Endothelial cell (in vitro differentiated cells): ENCODE measurements around the gene CACNA1C. TPM values are rescaled to one million over a fixed set of nuclear protein-coding genes. Genes with fewer than 3 reads are reported as not detected.

Source experiments
- DNase-seq: peaks from one replicate; pipeline ENCODE4 v3.0.0; 2021; ENCODE audit warnings: low spot score
- H3K27ac Mint-ChIP-seq: one replicate; pipeline ENCODE4 v1.8.0; 2021; ENCODE audit warnings: mixed read lengths, inconsistent platforms; ENCODE audit not compliant: unreplicated experiment
- H3K27me3 Mint-ChIP-seq: one replicate; pipeline ENCODE4 v1.8.0; 2021; ENCODE audit warnings: mild to moderate bottlenecking, moderate library complexity, mixed read lengths, inconsistent platforms; ENCODE audit not compliant: unreplicated experiment
- H3K36me3 Mint-ChIP-seq: one replicate; pipeline ENCODE4 v1.8.0; 2021; ENCODE audit warnings: mild to moderate bottlenecking, low read depth, mixed read lengths, inconsistent platforms; ENCODE audit not compliant: unreplicated experiment
- H3K4me1 Mint-ChIP-seq: one replicate; pipeline ENCODE4 v1.8.0; 2021; ENCODE audit warnings: mild to moderate bottlenecking, mixed read lengths, inconsistent platforms; ENCODE audit not compliant: unreplicated experiment
- H3K4me3 Mint-ChIP-seq: one replicate; pipeline ENCODE4 v1.8.0; 2021; ENCODE audit warnings: mild to moderate bottlenecking, mixed read lengths, inconsistent platforms; ENCODE audit not compliant: unreplicated experiment
- H3K9me3 Mint-ChIP-seq: one replicate; pipeline ENCODE4 v1.8.0; 2021; ENCODE audit warnings: mixed read lengths, inconsistent platforms; ENCODE audit not compliant: unreplicated experiment
- CTCF ChIP-seq: fragments of 200-600 bp; sonication (generic); IDR thresholded peaks from one replicate; pipeline ENCODE4 v1.5.0; 2021; ENCODE audit warnings: antibody characterized with exemption; ENCODE audit not compliant: unreplicated experiment
- total RNA-seq: library from RNA; stranded (reverse); fragmentation: NEBNext Ultra II Directional; extraction: Animal tissue kit (Norgen Biotek cat#: 25700); gene quantifications from one replicate; pipeline ENCODE4 v1.2.1, GENCODE V29; 2021; ENCODE audit not compliant: unreplicated experiment

Gene CACNA1C
- total RNA-seq, 1 donor from 2014 or later: 11.1 TPM

- no peak overlapping the region for H3K4me3 Mint-ChIP-seq
- no peak for DNase-seq
- no peaks in the 10 kb centered on the region for H3K9me3 Mint-ChIP-seq
- H3K36me3 Mint-ChIP-seq: no peaks in the 10 kb centered on the region
- TF ChIP-seq CTCF: no peak
- H3K4me1 Mint-ChIP-seq: peaks cover 30% of the 10 kb centered on the region
- peaks cover 2% of the 10 kb centered on the region for H3K27me3 Mint-ChIP-seq
- peak overlapping the region; percentile 48 for H3K27ac Mint-ChIP-seq
These were observed 234.4 kb downstream of the CACNA1C start for GRCh38 chr12:2287151-2287550.

DNA sequence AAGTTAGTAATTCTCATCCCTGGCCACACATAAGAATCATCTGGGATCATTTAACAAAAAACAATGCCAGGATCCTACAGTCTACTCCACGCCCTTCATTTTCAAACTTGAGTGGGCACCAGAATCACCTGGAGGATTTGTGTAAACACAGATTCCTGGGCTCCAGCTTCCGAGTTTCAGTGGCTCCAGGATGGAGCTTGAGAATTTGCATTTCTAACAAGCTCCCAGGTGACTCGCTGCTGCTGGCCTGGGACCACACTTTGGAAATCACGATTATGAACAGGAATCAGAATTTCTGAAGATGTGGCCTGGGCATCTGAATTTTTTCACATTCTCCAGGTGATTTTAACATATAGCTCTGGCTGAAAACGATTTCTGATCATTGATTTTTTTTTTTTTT, 234.8 kb downstream of the CACNA1C start:
- peaks cover 2% of the 10 kb centered on the region for H3K27me3 Mint-ChIP-seq
- peak overlapping the region; percentile 57 for H3K27ac Mint-ChIP-seq
- no peak for TF ChIP-seq CTCF
- no peak for DNase-seq
- peaks cover 30% of the 10 kb centered on the region for H3K4me1 Mint-ChIP-seq
- H3K36me3 Mint-ChIP-seq: no peaks in the 10 kb centered on the region
- H3K9me3 Mint-ChIP-seq: no peaks in the 10 kb centered on the region
- no peak overlapping the region for H3K4me3 Mint-ChIP-seq

GRCh38 chr12:2288001-2288400, 235.2 kb downstream of the CACNA1C start:
- no peaks in the 10 kb centered on the region for H3K9me3 Mint-ChIP-seq
- DNase-seq: no peak
- H3K27ac Mint-ChIP-seq: peak overlapping the region; percentile 57
- H3K27me3 Mint-ChIP-seq: peaks cover 2% of the 10 kb centered on the region
- no peak overlapping the region for H3K4me3 Mint-ChIP-seq
- TF ChIP-seq CTCF: no peak
- H3K36me3 Mint-ChIP-seq: no peaks in the 10 kb centered on the region
- peaks cover 30% of the 10 kb centered on the region for H3K4me1 Mint-ChIP-seq

DNA sequence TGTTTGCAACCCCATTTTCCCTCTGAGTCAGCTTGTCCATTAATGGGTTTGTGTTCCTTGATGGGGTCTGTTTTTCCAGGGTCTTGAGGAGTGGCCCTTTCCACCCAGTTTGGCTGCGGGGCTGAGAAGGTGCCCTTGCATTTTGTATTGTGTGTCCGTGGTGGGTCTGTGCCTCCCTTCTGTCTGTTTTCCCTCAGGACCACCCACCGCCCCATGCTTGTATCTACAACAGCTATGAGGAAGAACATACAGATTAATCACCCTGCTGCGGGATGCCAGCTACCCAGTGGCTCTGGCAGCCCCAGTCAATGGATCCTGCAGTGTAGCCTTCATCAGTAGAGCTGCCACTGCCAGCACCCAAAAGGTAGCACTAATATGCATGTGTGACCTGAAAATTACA, 235.7 kb downstream of the CACNA1C start:
- Mint-ChIP-seq H3K27me3 (peaks cover 2% of the 10 kb centered on the region), H3K4me3 (no peak overlapping the region), H3K4me1 (peaks cover 30% of the 10 kb centered on the region), H3K9me3 (no peaks in the 10 kb centered on the region), H3K36me3 (no peaks in the 10 kb centered on the region), H3K27ac (no peak overlapping the region)
- no peak for DNase-seq
- no peak for TF ChIP-seq CTCF

DNA sequence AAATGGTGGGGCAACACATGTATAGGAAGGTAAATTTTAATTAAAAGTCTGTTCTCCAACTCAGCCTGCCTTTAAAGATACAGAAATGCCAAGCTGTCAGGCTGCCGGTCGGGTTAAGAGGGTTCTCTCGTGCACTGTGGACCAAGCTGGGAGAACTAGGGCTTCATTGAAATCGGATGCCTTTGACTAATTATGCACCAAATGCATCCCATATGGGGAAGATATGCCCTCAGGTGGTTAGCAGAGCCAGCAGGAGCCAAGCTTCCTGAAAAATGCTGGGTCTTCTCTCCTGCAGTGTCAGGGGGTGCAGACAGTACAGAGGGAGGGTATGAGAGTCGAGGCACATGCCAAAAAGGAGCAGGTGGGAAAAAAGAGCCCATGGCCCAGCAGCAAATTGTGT, 236.1 kb downstream of the CACNA1C start:
- no peak for DNase-seq
- Mint-ChIP-seq H3K36me3 (no peaks in the 10 kb centered on the region), H3K27me3 (peaks cover 2% of the 10 kb centered on the region), H3K27ac (no peak overlapping the region), H3K4me1 (peaks cover 30% of the 10 kb centered on the region), H3K9me3 (no peaks in the 10 kb centered on the region), H3K4me3 (no peak overlapping the region)
- TF ChIP-seq CTCF: no peak
